Measurements from ENCODE around the gene SPPL2B.
"Not testable (repeated sequence)": the region's sequence is repeated elsewhere in the genome, so short reads cannot be mapped to it uniquely, and the experiment has no call there.

SPPL2B gene

DNA sequence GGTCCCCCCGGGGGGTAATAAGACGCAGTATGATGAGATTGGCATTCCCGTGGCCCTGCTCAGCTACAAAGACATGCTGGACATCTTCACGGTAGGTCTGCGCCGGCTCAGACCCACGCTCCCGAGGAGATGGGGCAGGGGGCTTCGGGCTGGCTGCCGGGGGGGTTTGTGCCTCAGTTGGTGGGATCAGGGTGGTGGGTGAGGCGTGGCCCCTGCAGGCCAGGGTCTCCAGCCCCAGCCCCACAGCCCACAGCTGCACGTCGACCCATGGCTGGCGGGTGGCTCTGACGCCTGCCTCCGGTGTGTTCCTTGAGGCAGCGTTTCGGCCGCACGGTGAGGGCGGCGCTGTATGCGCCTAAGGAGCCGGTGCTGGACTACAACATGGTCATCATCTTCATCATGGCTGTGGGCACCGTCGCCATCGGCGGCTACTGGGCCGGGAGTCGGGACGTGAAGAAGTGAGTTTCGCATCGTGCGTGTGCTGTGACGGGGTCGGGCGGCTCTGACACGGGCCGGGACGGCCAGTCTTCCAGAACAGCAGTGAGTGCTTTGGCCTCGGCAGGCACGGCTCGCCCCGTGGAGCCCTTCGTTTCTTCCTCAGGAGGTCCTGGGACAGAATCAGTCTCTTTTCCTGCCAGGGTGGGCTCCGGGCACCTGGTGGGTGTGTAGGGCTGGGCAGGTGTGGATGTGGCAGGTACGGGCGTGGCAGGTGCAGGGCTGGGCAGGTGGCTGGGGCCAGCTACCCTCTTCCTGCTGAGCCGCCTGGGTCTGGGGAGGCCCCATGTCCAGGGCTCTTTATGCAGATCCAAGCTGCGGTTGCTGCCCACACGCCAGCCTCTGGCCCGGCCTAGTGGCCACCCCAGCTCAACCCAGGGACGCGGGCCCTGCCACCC, 10.5 kb downstream of the SPPL2B start:
- DNase-seq: no peak

DNA sequence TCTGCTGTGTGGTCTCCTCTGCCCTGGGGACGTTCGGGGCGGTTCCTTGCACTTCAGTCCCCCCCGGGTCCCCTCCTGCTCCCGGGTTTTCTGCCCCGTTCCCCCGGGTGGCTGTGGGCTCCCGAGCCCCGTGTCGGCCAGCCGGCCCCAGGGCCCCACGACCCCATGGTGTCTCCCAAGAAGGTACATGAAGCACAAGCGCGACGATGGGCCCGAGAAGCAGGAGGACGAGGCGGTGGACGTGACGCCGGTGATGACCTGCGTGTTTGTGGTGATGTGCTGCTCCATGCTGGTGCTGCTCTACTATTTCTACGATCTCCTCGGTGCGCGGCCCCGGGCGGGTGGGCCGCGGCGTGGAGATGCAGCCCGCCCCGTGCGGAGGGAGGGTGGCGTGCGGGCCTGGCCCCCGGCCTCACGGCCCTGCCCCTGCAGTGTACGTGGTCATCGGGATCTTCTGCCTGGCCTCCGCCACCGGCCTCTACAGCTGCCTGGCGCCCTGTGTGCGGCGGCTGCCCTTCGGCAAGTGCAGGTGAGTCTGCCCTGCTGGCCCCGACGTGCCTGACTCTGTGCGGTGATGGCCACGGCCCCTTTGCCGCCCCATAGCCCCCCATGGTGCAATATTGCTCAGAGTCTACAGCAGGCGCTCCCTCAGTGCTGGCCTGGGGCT, 11.3 kb downstream of the SPPL2B start:
- DNase-seq: no peak

DNA sequence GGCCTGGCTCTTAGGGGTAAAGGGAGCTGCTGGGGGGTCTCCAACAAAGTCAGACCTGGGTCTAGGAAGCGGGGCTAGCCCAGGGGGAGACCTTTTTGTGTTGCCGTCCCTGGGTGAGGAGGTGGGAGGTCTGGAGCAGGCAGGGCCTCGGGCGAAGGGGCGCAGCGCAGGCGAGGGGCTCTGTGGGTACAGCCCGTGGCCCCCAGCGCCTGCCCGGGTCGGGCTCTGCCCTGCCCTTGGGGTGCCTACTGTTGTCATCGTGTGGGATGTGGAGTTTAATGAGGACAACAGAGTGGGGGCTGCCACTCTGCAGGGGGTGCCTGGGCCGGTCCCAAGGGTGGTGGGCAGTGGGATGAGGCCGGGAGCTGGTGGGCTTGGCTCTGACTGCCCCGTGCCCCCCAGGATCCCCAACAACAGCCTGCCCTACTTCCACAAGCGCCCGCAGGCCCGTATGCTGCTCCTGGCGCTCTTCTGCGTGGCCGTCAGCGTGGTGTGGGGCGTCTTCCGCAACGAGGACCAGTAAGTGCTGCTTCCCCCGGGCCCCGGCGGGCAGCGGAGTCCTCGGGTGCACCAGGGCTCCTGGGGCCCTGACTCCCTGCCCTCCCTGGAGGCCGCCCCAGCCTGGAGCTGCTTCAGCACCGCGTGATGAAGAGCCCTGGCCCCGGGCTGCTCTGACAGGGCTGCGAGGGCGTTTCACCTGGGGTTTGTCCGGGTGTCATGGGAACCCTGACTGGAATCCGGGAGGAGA, 12.2 kb downstream of the SPPL2B start:
- DNase-seq: no peak

DNA sequence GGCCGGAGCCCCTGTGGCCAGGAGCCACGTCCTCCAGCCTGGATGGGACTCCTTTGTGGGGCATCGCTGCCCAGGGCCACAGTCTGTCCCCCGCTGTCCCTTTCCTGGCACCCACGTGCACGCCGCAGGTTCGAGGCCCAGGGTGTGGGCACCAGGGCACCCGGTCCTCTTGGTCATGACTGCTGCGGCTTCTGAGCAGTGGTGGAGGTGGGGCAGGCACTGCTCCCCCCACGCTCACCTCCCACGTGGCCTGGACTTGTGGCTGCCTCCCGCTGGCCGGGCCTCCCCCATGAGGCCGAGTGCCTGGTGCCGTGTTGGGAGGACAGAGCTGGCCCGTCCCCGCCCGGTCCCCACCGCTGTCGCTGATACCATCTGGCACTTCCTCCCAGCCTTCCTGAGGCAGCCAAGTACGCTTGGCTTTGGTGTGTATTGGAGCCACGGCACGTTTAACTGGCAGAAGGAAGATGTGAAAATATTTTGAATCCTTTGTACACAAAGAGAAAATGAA, 12.8 kb downstream of the SPPL2B start:
- no peak for DNase-seq

DNA sequence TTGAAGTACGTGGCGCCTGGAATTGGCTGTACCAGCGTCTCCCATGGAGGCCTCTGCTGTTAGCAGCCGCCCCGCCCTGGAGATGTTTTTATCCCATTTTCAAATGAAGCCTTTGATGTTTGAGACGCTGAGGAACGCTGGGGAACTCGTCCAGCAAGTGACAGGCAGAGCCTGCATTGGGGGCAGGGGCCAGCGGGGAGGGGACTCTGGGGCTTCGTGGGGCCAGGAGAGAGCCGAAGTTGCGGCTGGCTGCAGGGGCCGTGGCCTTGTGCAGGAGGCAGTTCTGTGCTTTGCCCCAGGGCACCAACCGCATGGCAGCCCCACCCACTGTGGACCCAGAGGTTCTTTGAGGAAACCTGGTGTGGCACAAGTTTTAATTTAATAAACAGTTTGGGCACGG, 13.5 kb downstream of the SPPL2B start:
- no peak for DNase-seq

DNA sequence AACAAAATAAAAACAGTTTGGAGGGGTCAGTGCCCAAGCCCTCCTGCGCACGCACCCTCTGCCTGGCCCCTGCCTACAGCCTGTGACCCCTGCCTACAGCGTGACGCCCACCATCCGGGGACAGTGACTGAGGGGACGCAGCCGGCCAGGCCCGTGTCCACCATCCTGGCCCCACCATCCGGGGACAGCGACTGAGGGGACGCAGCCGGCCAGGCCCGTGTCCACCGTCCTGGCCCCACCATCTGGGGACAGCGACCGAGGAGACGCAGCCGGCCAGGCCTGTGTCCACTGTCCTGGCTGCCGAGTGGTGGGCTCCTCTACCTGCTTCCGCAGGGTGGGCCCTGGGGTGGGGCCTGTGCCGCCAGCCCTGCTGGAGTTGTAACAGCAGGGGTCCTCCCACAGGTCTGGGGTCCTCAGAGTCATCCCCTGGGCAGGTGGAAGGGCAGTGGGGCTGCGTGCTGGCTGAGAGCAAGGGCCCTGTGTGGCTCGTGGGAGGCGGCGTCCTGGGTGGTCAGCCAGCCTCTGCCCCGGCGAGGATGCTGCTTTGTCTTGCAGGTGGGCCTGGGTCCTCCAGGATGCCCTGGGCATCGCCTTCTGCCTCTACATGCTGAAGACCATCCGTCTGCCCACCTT, 14.3 kb downstream of the SPPL2B start:
- no peak for DNase-seq

DNA sequence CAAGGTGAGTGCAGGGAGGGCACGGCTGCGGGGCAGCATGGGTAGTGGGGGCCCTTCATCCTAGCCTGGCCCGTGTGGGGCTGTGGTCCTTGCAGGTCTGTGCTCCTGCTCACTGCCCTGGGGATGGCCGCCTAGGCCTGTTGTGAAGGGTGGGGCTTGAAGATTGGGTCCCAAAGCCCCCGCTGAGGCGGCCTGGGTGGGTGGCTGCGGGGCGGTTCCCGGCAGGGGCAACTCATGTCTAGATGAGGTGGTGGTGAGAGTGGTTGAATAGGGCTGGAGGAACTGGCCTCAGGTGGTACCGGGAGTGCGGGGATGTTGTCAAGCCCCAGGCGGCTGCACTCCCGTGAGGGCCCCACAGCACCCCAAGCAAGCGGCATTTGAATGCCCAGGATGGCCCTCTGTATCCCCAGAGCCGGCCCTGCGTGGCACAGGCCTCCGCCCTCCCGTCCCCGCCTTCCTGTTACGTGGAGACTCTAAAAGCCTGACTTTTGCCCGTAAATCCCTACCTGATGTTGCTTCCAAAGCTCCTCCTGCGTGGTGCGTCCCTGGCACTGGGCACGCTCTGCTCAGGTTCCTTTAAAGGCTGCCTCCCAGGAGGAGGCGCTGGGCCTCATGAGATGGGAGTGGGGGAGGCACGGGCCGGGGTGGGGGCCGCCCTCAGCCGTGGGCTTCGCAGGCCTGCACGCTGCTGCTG, 15.0 kb downstream of the SPPL2B start:
- no peak for DNase-seq

DNA sequence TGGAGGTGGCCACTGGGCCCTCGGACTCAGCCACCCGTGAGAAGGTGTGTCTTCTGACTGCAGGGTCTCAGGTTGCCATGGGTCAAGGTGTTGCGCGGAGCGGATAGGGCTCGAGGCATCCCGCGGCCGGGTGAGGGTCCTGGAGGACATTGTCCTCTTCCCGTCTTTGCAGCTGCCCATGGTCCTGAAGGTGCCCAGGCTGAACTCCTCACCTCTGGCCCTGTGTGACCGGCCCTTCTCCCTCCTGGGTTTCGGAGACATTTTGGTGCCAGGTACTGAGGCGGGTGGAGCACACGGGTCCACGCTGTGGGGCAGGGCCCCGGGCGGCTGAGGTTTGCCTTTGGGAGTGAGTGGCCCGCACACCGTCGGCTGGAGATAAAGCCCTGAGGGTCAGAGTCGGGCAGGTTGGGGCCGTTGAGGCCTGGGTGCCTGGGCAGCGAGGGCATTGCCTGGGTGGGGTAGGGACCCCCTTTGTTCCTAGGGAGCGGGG, 15.9 kb downstream of the SPPL2B start:
- no peak for DNase-seq

DNA sequence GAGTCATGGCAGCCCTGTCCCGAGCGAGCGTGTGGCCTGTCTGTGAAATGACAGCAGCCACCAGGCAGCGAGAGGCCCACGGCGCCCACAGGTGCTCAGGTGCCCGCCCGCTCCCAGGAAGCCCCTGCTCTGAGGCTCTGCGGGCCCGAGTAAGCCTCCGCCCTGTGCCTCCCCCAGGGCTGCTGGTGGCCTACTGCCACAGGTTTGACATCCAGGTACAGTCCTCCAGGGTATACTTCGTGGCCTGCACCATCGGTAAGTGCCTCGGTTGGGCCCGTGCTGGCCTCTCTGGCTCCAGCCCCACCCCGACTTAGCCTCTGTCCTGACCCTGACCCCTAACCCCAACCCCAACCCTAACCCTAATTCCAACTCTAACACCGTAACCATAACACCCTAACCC, 16.6 kb downstream of the SPPL2B start:
- DNase-seq: no peak

DNA sequence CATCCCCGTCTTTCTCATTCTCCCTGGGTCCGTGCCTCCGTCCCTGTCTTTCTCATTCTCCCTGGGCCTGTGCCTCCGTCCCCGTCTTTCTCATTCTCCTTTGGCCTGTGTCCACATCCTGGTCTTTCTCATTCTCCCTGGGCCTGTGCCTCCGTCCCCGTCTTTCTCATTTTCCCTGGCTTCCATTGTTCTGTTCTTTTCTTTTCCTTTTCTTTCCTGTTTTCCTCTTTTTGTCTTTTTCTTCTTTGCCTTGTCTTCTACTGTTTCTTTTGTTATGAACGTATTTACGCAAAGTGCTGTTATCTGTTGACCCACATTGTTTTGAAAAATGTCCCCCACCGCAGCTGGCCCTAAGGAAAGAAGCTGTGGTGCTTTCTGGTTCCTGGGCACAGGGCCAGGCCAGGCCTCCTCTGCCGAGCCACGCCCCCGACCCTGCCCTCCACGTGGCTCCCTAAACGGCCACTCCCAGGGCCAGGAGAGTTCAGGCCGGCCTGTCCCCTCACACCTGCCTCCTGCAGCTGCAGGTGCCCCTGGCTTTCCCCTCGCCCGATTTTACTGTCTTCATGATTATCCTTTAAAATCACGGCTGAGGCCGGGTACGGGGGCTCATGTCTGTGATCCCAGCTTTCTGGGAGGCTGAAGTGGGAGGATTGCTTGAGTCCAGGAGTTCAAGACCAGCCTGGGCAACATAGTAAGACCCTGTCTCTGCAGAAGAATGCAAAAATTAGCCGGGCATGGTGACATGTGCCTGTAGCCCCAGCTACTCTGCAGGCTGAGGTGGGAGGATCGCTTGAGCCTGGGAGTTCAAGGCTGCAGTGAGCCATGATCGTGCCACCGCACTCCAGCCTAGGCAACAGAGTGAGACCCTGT, 17.5 kb downstream of the SPPL2B start:
- DNase-seq: no peak

DNA sequence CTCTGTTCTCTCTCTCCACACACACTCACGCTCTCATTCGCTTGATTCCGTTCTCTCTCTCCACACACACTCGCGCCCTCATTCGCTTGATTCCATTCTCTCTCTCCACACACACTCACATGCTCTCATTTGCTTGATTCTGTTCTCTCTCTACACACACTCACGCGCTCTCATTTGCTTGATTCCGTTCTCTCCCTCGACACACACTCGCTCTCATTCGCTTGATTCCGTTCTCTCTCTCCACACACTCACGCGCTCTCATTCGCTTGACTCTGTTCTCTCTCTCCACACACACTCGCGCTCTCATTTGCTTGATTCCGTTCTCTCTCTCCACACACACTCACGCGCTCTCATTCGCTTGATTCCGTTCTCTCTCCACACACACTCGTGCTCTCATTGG, 21.3 kb downstream of the SPPL2B start:
- not testable (repeated sequence) for DNase-seq

DNA sequence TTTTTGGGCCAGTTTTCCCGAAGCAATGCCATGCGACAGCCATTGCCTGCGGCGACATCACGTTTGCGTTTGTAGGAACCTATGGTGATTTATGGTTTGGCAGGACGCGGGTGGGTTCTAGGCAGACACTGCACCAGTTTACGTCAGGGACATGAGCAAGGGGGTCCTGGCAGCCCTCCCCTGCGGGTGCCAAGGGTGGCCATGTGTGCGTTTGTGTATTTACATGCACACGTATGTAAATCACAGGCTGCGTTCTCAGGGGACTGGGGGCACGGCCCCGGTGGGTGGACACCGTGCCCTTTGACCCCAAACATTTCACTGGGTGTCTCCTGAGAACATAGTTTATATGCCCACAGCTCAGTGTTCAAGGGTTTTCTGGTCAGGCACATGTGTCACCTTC, 22.2 kb downstream of the SPPL2B start:
- DNase-seq: no peak

DNA sequence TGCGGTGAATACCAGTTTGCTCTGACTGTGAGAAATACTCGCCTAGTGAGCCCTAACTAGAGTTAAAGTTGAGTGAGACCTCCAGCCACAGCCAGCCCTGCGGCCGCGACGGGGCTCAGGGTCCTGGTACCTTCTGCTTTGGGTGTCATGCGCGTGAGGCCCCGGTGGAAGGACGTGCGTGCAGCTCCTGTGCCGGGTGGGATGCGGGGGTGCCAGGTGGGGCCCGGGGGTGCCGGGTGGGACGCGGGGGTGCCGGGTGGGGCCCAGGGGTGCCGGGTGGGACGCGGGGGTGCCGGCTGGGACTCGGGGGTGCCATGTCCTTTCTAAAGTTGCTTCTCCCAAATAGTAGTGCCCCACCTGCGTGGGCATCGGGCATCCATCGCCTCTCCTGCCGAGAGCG, 23.1 kb downstream of the SPPL2B start:
- no peak for DNase-seq

DNA sequence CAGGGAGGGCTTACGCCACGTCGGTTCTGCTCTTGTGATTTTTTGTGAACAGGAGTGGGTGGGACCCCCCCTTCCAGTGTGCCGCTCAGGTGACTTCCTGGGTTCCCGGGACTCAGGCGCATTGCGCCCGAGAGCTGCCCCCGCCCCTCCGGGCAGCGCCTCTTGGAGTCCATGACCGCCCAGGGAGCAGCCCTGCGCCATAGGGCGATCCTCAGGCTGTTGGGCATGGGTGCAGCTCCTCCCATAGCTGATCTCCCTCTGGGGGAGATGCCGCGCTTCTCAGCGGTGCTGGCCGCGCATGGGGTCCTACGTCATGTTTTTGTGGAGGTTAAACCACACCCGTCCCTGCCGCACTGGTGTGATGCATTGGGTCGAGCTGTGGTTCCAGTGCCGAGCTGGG, 23.6 kb downstream of the SPPL2B start:
- no peak for DNase-seq

DNA sequence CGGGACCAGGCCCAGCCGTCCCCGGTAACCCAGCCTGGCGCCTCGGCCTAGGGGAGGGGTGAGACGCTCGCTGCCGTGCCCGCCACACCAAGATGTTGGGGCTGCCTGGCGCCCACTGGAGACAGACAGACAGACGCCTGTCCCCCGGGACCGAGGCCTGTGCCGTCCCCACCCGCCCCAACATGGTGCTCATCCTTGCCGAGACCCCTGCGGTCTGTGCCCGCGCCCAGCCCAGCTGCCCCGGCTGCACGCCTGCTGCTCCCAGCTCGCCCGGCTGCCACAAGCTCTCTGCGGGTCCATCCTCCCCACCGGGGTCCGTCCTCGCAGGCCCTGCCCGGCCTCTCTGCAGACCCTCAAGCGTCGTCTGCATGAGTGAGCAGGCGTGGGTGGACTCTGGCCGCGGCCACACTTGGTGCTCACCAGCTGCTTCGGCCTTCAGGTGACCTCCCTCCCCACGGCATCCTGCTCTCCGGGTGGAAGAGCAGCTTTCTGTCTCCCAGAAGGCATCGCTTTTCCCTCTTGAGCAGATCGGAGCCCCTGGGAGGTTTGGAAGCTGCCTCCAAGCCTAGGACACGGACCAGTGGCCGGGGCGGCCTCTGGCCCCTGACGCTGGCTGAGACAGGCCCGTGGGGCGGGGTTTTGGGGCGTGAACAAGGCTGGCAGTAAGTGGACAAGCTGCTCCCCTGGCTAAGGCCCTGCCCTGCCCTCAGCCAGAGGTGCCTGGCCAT, 24.8 kb downstream of the SPPL2B start:
- no peak for DNase-seq

DNA sequence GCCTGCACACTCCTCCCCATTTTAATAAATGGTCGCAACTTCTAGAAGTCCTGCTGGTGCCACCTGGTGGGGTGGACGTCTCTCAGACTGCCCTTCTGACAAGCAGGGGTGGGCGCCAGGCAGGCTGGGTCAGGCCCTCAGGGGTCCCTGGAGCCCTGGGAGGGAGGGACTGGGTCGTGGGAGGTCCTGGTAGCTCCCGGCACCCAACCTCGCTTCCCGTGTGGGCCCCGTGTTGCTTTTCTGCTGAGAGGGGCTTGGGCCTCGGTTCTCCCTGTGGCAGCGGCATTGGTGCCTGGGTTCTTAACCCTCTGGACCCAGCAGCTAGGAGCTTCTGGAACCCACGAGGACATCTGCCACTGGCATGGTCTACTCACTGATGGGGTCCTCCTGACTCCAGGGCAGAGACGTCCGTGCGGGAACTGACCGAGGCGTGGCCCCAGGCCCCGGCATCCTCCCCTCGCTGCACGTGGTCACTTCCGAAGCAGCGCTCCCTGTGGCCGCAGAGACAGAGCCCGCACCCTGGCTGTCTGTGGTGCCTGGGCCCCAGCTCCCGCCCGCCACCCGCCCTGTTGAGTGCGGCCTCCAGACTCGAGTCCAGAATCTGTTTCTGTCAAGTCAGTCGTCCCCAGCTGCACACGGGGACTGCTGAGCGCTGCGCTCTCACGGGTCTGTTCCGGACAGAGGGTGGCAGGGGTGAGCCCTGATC, 25.6 kb downstream of the SPPL2B start:
- DNase-seq: no peak

DNA sequence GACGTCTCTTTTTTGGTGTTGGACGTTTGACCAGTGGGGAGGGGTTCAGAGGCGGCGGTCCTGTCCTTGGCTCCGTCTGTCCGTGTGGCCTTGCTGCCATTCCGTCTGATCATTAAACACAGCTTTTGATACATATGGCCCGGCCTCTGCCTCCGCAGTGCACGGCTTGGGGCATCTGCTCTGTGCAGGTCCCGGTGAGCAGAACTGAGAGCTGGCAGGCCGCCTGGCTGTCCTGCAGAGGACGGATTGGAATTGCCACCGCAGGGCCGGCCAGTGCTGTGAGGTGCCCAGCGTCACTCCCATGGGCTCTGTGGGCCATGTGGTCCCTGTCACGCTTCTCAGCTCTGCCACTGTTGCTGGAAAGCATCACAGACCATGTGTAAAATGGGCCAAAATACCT, 26.2 kb downstream of the SPPL2B start:
- DNase-seq: no peak

DNA sequence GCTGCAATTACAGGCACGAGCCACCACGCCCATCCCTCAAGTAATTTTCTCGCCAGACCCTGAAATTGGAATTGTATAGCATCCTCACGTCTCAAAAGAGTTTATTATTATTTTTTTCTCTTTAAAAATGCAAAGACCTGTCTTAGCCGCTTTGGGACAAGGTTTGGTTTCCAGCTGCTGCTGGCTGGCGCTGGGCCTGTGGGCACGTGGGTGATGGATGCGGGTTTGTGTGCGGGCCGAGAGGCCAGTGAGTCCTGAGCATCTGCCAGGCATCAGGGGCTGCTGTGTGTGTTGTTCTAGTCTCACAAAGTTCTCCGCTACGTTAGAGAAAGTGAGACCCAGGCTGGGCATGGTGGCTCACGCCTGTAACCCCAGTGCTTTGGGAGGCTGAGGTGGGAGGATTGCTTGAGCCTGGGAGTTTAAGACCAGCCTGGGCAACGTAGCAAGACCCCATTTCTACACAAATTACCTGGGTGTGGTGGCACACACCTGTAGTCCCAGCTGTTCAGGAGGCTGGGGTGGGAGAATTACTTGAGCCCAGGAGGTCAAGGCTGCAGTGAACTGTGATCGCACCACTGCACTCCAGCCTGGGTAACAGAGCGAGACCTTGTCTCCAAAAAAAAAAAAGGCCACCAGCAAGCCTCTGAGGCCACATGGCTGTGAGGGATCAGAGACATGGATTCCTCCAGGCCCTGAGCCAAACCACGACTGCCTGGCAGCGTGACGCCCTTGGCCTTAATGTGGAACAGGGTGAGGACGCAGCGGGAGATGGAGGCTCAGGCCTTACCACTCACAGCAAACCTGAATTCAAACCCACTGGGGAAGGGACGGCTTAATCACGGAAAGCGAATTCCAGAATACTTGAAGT, 26.9 kb downstream of the SPPL2B start:
- DNase-seq: no peak
